HepG2 (cell line): ENCODE data around the gene SAE1. TPM values are rescaled to one million over a fixed set of nuclear protein-coding genes. Genes with fewer than 3 reads are reported as not detected.

Source experiments
- ARID2 ChIP-seq: sonication (generic); formaldehyde crosslinking; IDR thresholded peaks from 2 replicates; pipeline ENCODE4 v1.8.1; 2022; ENCODE audit warnings: mild to moderate bottlenecking, missing genetic modification reagents, borderline replicate concordance
- DZIP1 ChIP-seq: sonication (generic); formaldehyde crosslinking; IDR thresholded peaks from 2 replicates; pipeline ENCODE4 v1.5.0; 2020; ENCODE audit warnings: mild to moderate bottlenecking, missing genetic modification reagents
- FOXM1 ChIP-seq: sonication (generic); formaldehyde crosslinking; IDR thresholded peaks from 2 replicates; pipeline ENCODE4 v1.5.0; 2020; ENCODE audit warnings: missing genetic modification reagents
- MIER2 ChIP-seq: IDR thresholded peaks from 2 replicates; pipeline ENCODE4 v1.6.1; 2016; ENCODE audit warnings: missing biosample characterization, missing genetic modification reagents
- PRDM15 ChIP-seq: sonication (generic); formaldehyde crosslinking; IDR thresholded peaks from 2 replicates; pipeline ENCODE4 v1.4.0; 2020; ENCODE audit warnings: missing genetic modification reagents
- ZBTB38 ChIP-seq: sonication (generic); formaldehyde crosslinking; IDR thresholded peaks from 2 replicates; pipeline ENCODE4 v1.5.1; 2020; ENCODE audit warnings: mild to moderate bottlenecking, missing genetic modification reagents
- ZBTB4 ChIP-seq: sonication (generic); formaldehyde crosslinking; IDR thresholded peaks from 2 replicates; pipeline ENCODE4 v1.4.0; 2020; ENCODE audit warnings: missing genetic modification reagents, mild to moderate bottlenecking, borderline replicate concordance
- ZFP90 ChIP-seq: sonication (generic); formaldehyde crosslinking; IDR thresholded peaks from 2 replicates; pipeline ENCODE4 v1.8.0; 2022; ENCODE audit warnings: missing genetic modification reagents, mild to moderate bottlenecking, inconsistent platforms, borderline replicate concordance
- polyA plus RNA-seq, 8 experiments: library from polyadenylated mRNA; depleted of rRNA in 3 of 8; stranded (reverse) in 7 of 8; unstranded in 1 of 8; fragments of >200 nt; fragmentation: Illumina TruSeq in 4 of 8; extraction: Trizol in 4 of 8; gene quantifications; 2 replicates each; pipeline versions ENCODE4 v1.2.1 to v1.2.3, GENCODE V29; 2011 to 2016; ENCODE audit warnings: low read depth in 4 of 8, missing spikeins in 1 of 8, mixed read lengths in 1 of 8; ENCODE audit not compliant: insufficient read depth in 1 of 8
- total RNA-seq, 5 experiments: library from RNA; depleted of rRNA; stranded (reverse); fragments of >200 nt; fragmentation: Illumina TruSeq; extraction: Trizol; gene quantifications; 2 replicates each; pipeline ENCODE4 v1.2.3, GENCODE V29; 2016; ENCODE audit warnings: low read depth in 1 of 5
- TF ChIP-seq, protein P1 (sequence below): sonication (generic); formaldehyde crosslinking; IDR thresholded peaks from 2 replicates; pipeline ENCODE4 v1.5.0; 2020; ENCODE audit warnings: mild to moderate bottlenecking, missing genetic modification reagents, borderline replicate concordance

The SAE1 gene
- total and polyA plus RNA-seq, 2 of the 13 experiments (the other 11 are each of a cell fraction or from before 2014, with no cell fraction given) = 87.6 to 197 TPM

GRCh38 chr19:47231215-47232054 is 100.8 kb downstream of the SAE1 start (continued):
- no peak for TF ChIP-seq PRDM15 (CRISPR knock-in tag)
- TF ChIP-seq, protein P1, sequence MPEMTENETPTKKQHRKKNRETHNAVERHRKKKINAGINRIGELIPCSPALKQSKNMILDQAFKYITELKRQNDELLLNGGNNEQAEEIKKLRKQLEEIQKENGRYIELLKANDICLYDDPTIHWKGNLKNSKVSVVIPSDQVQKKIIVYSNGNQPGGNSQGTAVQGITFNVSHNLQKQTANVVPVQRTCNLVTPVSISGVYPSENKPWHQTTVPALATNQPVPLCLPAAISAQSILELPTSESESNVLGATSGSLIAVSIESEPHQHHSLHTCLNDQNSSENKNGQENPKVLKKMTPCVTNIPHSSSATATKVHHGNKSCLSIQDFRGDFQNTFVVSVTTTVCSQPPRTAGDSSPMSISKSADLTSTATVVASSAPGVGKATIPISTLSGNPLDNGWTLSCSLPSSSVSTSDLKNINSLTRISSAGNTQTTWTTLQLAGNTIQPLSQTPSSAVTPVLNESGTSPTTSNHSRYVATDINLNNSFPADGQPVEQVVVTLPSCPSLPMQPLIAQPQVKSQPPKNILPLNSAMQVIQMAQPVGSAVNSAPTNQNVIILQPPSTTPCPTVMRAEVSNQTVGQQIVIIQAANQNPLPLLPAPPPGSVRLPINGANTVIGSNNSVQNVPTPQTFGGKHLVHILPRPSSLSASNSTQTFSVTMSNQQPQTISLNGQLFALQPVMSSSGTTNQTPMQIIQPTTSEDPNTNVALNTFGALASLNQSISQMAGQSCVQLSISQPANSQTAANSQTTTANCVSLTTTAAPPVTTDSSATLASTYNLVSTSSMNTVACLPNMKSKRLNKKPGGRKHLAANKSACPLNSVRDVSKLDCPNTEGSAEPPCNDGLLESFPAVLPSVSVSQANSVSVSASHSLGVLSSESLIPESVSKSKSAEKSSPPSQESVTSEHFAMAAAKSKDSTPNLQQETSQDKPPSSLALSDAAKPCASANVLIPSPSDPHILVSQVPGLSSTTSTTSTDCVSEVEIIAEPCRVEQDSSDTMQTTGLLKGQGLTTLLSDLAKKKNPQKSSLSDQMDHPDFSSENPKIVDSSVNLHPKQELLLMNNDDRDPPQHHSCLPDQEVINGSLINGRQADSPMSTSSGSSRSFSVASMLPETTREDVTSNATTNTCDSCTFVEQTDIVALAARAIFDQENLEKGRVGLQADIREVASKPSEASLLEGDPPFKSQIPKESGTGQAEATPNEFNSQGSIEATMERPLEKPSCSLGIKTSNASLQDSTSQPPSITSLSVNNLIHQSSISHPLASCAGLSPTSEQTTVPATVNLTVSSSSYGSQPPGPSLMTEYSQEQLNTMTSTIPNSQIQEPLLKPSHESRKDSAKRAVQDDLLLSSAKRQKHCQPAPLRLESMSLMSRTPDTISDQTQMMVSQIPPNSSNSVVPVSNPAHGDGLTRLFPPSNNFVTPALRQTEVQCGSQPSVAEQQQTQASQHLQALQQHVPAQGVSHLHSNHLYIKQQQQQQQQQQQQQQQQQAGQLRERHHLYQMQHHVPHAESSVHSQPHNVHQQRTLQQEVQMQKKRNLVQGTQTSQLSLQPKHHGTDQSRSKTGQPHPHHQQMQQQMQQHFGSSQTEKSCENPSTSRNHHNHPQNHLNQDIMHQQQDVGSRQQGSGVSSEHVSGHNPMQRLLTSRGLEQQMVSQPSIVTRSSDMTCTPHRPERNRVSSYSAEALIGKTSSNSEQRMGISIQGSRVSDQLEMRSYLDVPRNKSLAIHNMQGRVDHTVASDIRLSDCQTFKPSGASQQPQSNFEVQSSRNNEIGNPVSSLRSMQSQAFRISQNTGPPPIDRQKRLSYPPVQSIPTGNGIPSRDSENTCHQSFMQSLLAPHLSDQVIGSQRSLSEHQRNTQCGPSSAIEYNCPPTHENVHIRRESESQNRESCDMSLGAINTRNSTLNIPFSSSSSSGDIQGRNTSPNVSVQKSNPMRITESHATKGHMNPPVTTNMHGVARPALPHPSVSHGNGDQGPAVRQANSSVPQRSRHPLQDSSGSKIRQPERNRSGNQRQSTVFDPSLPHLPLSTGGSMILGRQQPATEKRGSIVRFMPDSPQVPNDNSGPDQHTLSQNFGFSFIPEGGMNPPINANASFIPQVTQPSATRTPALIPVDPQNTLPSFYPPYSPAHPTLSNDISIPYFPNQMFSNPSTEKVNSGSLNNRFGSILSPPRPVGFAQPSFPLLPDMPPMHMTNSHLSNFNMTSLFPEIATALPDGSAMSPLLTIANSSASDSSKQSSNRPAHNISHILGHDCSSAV (CRISPR knock-in tag) = no peak
- TF ChIP-seq ARID2 (CRISPR knock-in tag) = no peak
- no peak; the same call in 1 of the 2 replicates for TF ChIP-seq ZBTB4
- peak; percentile 68; the same call in 1 of the 2 replicates for TF ChIP-seq ZBTB38 (CRISPR knock-in tag)
- peak; percentile 89; the same call in 1 of the 2 replicates for TF ChIP-seq MIER2 (CRISPR knock-in tag)
- TF ChIP-seq FOXM1 = no peak
- TF ChIP-seq DZIP1 (CRISPR knock-in tag) = no peak
- peak; percentile 76; the same call in 1 of the 2 replicates for TF ChIP-seq ZFP90 (CRISPR knock-in tag)
